Neural cell (in vitro differentiated cells): Measurements from ENCODE around the gene ALLC.

Experiments used
- EP300 ChIP-seq: fragments of 450-650 bp; conservative IDR thresholded peaks from 2 replicates; pipeline ENCODE4 v1.6.1; 2014; ENCODE audit warnings: antibody characterized with exemption, mild to moderate bottlenecking, moderate library complexity; ENCODE audit not compliant: poor library complexity, severe bottlenecking
- EZH2 ChIP-seq: fragments of 200-600, 300-800 bp; shearing (Covaris generic), sonication (generic); IDR thresholded peaks from 2 replicates; pipeline ENCODE4 v1.6.1; 2014; ENCODE audit warnings: antibody characterized with exemption, low read length, borderline replicate concordance, mild to moderate bottlenecking; ENCODE audit not compliant: insufficient read depth, poor library complexity, severe bottlenecking
- MXI1 ChIP-seq: fragments of 450-650 bp; conservative IDR thresholded peaks from 2 replicates; pipeline ENCODE4 v1.6.1; 2014; ENCODE audit warnings: antibody characterized with exemption, mild to moderate bottlenecking; ENCODE audit not compliant: poor library complexity, severe bottlenecking
- POLR2AphosphoS5 ChIP-seq: IDR thresholded peaks from 2 replicates; pipeline ENCODE4 v1.6.1; 2012
- TAF1 ChIP-seq: IDR thresholded peaks from 2 replicates; pipeline ENCODE4 v1.6.1; 2012; ENCODE audit warnings: low read depth
- TF ChIP-seq, protein P1 (sequence below): fragments of 450-650 bp; IDR thresholded peaks from 2 replicates; pipeline ENCODE4 v1.5.1; 2014; ENCODE audit warnings: antibody characterized with exemption, mild to moderate bottlenecking, moderate library complexity; ENCODE audit not compliant: poor library complexity, severe bottlenecking

DNA sequence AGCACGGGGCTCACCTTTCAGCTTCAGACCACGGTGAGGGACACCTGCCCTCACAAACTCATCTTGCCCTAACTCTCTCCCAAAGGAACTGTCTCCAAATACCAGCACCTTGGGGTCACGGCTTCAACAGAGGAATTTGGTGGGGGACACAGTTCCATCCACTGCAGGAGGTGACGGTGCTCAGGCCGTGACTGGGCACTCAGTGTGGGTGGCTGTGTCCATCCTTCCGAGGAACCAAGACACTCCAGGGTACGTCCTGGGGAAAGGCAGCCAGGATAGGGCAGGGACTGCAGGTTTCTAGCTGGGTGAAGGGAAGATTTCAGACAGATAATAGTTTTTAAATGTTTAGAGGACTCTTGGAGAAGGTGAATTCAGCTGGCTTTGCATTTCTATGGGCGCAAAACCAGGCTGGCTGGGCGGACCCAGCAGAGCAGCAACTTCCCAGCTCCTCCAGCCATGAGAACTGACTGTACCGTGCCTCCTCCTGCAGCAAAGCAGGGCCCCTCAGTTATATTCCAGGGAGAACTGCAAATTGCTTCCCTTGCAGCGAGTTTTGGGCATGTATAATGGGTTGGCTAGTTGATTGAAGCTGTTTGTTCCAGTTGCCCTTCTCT lies 23.9 kb upstream of the ALLC start:
- TF ChIP-seq, protein P1, sequence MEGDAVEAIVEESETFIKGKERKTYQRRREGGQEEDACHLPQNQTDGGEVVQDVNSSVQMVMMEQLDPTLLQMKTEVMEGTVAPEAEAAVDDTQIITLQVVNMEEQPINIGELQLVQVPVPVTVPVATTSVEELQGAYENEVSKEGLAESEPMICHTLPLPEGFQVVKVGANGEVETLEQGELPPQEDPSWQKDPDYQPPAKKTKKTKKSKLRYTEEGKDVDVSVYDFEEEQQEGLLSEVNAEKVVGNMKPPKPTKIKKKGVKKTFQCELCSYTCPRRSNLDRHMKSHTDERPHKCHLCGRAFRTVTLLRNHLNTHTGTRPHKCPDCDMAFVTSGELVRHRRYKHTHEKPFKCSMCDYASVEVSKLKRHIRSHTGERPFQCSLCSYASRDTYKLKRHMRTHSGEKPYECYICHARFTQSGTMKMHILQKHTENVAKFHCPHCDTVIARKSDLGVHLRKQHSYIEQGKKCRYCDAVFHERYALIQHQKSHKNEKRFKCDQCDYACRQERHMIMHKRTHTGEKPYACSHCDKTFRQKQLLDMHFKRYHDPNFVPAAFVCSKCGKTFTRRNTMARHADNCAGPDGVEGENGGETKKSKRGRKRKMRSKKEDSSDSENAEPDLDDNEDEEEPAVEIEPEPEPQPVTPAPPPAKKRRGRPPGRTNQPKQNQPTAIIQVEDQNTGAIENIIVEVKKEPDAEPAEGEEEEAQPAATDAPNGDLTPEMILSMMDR, result no peak
- no peak for TF ChIP-seq POLR2AphosphoS5
- TF ChIP-seq EP300, result no peak
- no peak for TF ChIP-seq MXI1
- no peak for TF ChIP-seq EZH2
- no peak for TF ChIP-seq TAF1
